HG02571 (cell line): Measurements from ENCODE around the gene POLR3K.
"Not testable (repeated sequence)": the region's sequence is repeated elsewhere in the genome, so short reads cannot be mapped to it uniquely, and the experiment has no call there.

Experiments
- ATAC-seq: cut with Tn5 transposase; IDR thresholded peaks from one replicate; pipeline ENCODE4 v1.9.1; 2021; ENCODE audit warnings: mild to moderate bottlenecking, moderate library complexity; ENCODE audit not compliant: unreplicated experiment

The POLR3K gene

DNA sequence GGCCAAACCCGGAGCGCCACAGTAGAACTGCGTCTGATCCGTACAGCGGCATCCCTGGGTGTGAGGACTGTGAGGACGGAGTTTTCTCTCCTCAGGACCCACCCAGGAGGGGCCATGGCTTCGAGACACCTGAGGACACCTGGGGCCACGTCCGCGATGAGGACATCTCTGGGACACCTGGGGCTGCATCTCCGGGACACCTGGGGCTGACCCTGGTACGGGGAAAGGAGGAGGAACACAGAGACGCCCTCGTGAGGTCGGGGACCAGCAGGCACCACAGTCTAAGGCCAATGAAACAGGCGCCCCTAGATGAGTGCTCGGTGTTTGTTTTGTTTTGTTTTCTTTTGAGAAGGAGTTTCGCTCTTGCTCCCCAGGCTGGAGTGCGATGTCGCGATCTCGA lies 29.3 kb downstream of the POLR3K start:
- ATAC-seq: not testable (repeated sequence)

DNA sequence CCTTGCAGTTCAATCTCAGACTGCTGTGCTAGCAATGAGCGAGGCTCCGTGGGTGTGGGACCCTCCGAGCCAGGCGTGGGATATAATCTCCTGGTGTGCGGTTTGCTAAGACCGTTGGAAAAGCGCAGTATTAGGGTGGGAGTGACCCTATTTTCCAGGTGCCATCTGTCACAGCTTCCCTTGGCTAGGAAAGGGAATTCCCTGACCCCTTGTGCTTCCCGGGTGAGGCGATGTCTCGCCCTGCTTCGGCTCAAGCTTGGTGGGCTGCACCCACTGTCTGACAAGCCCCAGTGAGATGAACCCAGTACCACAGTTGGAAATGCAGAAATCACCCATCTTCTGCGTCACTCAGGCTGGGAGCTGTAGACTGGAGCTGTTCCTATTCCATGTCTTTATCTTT lies 32.5 kb downstream of the POLR3K start:
- ATAC-seq: not testable (repeated sequence)

DNA sequence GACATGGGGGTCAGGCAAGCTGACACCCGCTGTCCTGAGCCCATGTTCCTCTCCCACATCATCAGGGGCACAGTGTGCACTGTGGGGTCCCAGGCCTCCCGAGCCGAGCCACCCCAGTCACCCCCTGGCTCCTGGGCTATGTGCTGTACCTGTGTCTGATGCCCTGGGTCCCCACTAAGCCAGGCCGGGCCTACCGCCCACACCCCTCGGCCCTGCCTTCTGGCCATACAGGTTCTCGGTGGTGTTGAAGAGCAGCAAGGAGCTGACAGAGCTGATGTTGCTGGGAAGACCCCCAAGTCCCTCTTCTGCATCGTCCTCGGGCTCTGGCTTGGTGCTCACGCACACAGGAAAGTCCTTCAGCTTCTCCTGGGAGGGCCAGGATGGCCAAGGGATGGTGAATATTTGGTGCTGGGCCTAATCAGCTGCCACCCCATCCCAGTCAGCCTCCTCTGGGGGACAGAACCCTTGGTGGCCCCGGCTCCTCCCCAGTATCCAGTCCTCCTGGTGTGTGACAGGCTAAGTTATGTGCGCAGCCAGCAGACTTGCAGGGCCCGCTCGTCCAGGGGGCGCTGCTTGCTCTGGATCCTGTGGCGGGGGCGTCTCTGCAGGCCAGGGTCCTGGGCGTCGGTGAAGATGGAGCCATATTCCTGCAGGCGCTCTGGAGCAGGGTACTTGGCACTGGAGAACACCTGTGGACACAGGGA lies 36.2 kb downstream of the POLR3K start:
- not testable (repeated sequence) for ATAC-seq

DNA sequence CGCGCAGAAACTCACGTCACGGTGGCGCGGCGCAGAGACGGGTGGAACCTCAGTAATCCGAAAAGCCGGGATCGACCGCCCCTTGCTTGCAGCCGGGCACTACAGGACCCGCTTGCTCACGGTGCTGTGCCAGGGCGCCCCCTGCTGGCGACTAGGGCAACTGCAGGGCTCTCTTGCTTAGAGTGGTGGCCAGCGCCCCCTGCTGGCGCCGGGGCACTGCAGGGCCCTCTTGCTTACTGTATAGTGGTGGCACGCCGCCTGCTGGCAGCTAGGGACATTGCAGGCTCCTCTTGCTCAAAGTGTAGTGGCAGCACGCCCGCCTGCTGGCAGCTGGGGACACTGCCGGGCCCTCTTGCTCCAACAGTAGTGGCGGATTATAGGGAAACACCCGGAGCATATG lies 42.6 kb downstream of the POLR3K start:
- not testable (repeated sequence) for ATAC-seq

DNA sequence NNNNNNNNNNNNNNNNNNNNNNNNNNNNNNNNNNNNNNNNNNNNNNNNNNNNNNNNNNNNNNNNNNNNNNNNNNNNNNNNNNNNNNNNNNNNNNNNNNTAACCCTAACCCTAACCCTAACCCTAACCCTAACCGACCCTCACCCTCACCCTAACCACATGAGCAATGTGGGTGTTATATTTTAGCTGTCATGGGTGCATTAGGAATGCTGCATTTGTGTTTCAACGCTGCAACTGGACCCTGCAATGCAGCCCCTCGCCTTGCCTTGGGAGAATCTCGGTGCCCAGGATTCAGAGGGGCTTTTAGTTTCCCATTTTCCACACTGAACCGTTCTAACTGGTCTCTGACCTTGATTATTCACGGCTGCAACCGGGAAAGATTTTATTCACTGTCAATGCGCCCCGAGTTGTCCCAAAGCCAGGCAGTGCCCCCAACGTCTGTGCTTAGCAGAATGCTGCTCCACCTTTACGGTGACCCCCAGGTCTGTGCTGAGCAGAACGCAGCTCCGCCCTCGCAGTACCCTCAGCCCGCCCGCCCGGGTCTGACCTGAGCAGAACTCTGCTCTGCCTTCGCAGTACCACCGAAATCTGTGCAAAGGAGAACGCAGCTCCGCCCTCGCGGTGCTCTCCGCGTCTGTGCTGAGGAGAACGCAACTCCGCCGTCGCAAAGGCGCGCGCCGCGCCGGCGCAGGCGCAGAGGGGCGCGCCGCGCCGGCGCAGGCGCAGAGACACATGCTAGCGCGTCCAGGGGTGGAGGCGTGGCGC lies 43.3 kb downstream of the POLR3K start:
- no peak for ATAC-seq
